Trophoblast cell (in vitro differentiated cells and primary cell): ENCODE measurements around the gene ADGRG4.

Experiments used
- DNase-seq, 2 donors: peaks; one replicate each; pipeline ENCODE4 v3.0.0-alpha.2; 2016
- H2AFZ ChIP-seq: 2 replicates; pipeline ENCODE4 v1.6.1; 2013; ENCODE audit warnings: low read length, moderate library complexity, mild to moderate bottlenecking; ENCODE audit not compliant: insufficient read depth, poor library complexity
- H2AK5ac ChIP-seq: 2 replicates; pipeline ENCODE4 v1.6.1; 2013; ENCODE audit warnings: mild to moderate bottlenecking, low read length
- H2BK120ac ChIP-seq: 2 replicates; pipeline ENCODE4 v1.6.1; 2013; ENCODE audit warnings: low read length, mild to moderate bottlenecking, moderate library complexity; ENCODE audit not compliant: insufficient read depth, poor library complexity
- H2BK12ac ChIP-seq: 2 replicates; pipeline ENCODE4 v1.6.1; 2013; ENCODE audit warnings: mild to moderate bottlenecking, low read length, moderate library complexity
- H2BK5ac ChIP-seq: 2 replicates; pipeline ENCODE4 v1.6.1; 2013; ENCODE audit warnings: low read length, low read depth, moderate library complexity, mild to moderate bottlenecking; ENCODE audit not compliant: poor library complexity
- H3K14ac ChIP-seq: 2 replicates; pipeline ENCODE4 v1.6.1; 2013; ENCODE audit warnings: mild to moderate bottlenecking, low read length
- H3K18ac ChIP-seq: 2 replicates; pipeline ENCODE4 v1.6.1; 2013; ENCODE audit warnings: mild to moderate bottlenecking, low read length
- H3K23ac ChIP-seq: 2 replicates; pipeline ENCODE4 v1.6.1; 2013; ENCODE audit warnings: low read length
- H3K27ac ChIP-seq: 2 replicates; pipeline ENCODE4 v1.5.1; 2013; ENCODE audit warnings: low read depth, mild to moderate bottlenecking, inconsistent platforms, low read length, moderate library complexity
- H3K27me3 ChIP-seq: 2 replicates; pipeline ENCODE4 v1.6.1; 2013; ENCODE audit warnings: inconsistent platforms, mild to moderate bottlenecking, low read length, moderate library complexity; ENCODE audit not compliant: insufficient read depth
- H3K36me3 ChIP-seq, 2 experiments: 1 replicate in 1 of 2; 2 replicates in 1 of 2; pipeline ENCODE4 v1.6.1; 2013; ENCODE audit warnings: low read length in 2 of 2, mild to moderate bottlenecking in 2 of 2, moderate library complexity in 1 of 2; ENCODE audit not compliant: insufficient read depth in 2 of 2, control insufficient read depth in 1 of 2
- H3K4ac ChIP-seq: 2 replicates; pipeline ENCODE4 v1.6.1; 2013; ENCODE audit warnings: low read depth, mild to moderate bottlenecking, low read length, moderate library complexity
- H3K4me1 ChIP-seq, 2 experiments: 1 replicate in 1 of 2; 2 replicates in 1 of 2; pipeline ENCODE4 v1.6.1; 2013; ENCODE audit warnings: low read length in 2 of 2, mild to moderate bottlenecking in 2 of 2, moderate library complexity in 1 of 2; ENCODE audit not compliant: insufficient read depth in 2 of 2, control insufficient read depth in 1 of 2
- H3K4me2 ChIP-seq: 2 replicates; pipeline ENCODE4 v1.6.1; 2013; ENCODE audit warnings: inconsistent platforms, mild to moderate bottlenecking, low read length, moderate library complexity
- H3K4me3 ChIP-seq: 2 replicates; pipeline ENCODE4 v1.5.1; 2013; ENCODE audit warnings: mild to moderate bottlenecking, low read depth, low read length, inconsistent platforms
- H3K79me1 ChIP-seq: one replicate; pipeline ENCODE4 v1.6.1; 2013; ENCODE audit warnings: low read length
- H3K79me2 ChIP-seq: 2 replicates; pipeline ENCODE4 v1.6.1; 2013; ENCODE audit warnings: low read length, mild to moderate bottlenecking; ENCODE audit not compliant: control insufficient read depth, insufficient read depth, poor library complexity
- H3K9ac ChIP-seq: 2 replicates; pipeline ENCODE4 v1.6.1; 2013; ENCODE audit warnings: mild to moderate bottlenecking, low read length
- H3K9me3 ChIP-seq: 2 replicates; pipeline ENCODE4 v1.6.1; 2013; ENCODE audit warnings: low read depth, mild to moderate bottlenecking, control low read depth, inconsistent platforms, low read length; ENCODE audit not compliant: insufficient read depth
- H4K12ac ChIP-seq: 2 replicates; pipeline ENCODE4 v1.6.1; 2013; ENCODE audit warnings: low read depth, mild to moderate bottlenecking, low read length, moderate library complexity
- H4K8ac ChIP-seq: 2 replicates; pipeline ENCODE4 v1.6.1; 2013; ENCODE audit warnings: low read depth, mild to moderate bottlenecking, low read length, moderate library complexity
- H4K91ac ChIP-seq: one replicate; pipeline ENCODE4 v1.6.1; 2013; ENCODE audit warnings: low read depth, mild to moderate bottlenecking, low read length, moderate library complexity
- WGBS: extraction: QIAGEN DNeasy Blood & Tissue Kit; methylation state at CpG from one replicate; pipeline ENCODE4 v1.1.7; 2013; ENCODE audit warnings: missing lambda C conversion rate; ENCODE audit not compliant: insufficient read length, insufficient coverage; ENCODE audit errors: extremely low coverage; 5-methylcytosine and 5-hydroxymethylcytosine counted together

Gene ADGRG4

DNA sequence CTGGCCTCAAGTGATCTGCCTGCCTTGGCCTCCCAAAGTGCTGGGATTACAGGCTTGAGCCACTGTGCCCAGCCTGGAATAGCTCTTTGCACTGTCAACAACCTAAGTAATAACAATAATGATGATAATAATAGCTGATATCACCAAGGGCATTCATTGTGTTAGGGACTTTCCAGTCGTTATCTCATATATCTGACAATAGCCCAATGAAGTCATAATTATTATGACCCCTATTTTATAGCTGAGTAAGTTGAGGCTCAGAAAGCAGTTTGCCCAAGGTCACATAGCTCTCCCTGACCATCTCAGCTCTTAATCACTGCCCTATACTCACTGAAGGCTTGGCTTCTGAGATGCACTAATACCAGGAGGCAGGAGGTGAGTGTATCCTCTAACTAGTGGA, 30.8 kb upstream of the ADGRG4 start:
- no peak overlapping the region for H2BK120ac ChIP-seq
- no peak overlapping the region for H3K23ac ChIP-seq
- H3K36me3 ChIP-seq, result no peaks in the 10 kb centered on the region
- no peak for DNase-seq
- H3K27ac ChIP-seq, result no peak overlapping the region
- no peak overlapping the region for H2AK5ac ChIP-seq
- H3K27me3 ChIP-seq, result no peaks in the 10 kb centered on the region
- H3K18ac ChIP-seq, result no peak overlapping the region
- H3K14ac ChIP-seq, result no peak overlapping the region
- H3K79me1 ChIP-seq, result no peaks in the 10 kb centered on the region
- WGBS, result no CpG with 5 or more reads among the region's 1 CpG
- H3K79me2 ChIP-seq, result no peaks in the 10 kb centered on the region
- H3K4me3 ChIP-seq, result no peak overlapping the region
- H3K4me1 ChIP-seq, result no peaks in the 10 kb centered on the region
- no peak overlapping the region for H2BK5ac ChIP-seq
- H3K4me2 ChIP-seq, result no peak overlapping the region
- H4K12ac ChIP-seq, result no peak overlapping the region
- H2AFZ ChIP-seq, result no peak overlapping the region
- H3K9me3 ChIP-seq, result no peaks in the 10 kb centered on the region
- H3K4ac ChIP-seq, result no peak overlapping the region
- H4K91ac ChIP-seq, result no peak overlapping the region
- H4K8ac ChIP-seq, result no peak overlapping the region
- H3K9ac ChIP-seq, result no peak overlapping the region
- H2BK12ac ChIP-seq, result no peak overlapping the region

DNA sequence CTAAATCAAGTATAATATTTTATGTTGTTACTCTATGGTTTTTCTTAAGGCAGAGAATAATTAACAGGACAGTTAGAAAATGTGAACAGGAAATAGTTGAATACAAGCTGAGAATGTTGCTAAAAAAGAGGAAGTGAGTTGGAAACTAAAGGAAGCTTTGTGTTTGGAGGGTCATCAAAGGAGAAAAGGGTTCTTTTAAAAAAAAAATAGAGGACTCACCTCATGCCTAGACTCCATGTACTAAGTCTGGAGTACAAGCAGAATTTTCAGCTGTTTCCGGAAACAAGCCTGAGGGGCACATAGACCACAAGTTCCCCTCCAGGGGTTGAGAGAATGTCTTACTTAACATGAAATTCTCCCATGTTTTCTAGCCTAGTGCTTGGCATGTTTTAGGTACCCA, 29.5 kb upstream of the ADGRG4 start:
- Histone ChIP-seq H3K79me1 (no peaks in the 10 kb centered on the region), H3K23ac (no peak overlapping the region), H3K9ac (no peak overlapping the region), H3K4me3 (no peak overlapping the region), H4K91ac (no peak overlapping the region), H3K36me3 (no peaks in the 10 kb centered on the region), H3K4me2 (no peak overlapping the region), H2BK5ac (no peak overlapping the region), H3K27me3 (no peaks in the 10 kb centered on the region), H4K12ac (no peak overlapping the region), H2BK12ac (no peak overlapping the region), H2AK5ac (no peak overlapping the region), H2AFZ (no peak overlapping the region), H2BK120ac (no peak overlapping the region), H3K18ac (no peak overlapping the region), H3K79me2 (no peaks in the 10 kb centered on the region), H3K4ac (no peak overlapping the region), H4K8ac (no peak overlapping the region), H3K14ac (no peak overlapping the region), H3K27ac (no peak overlapping the region), H3K9me3 (no peaks in the 10 kb centered on the region), H3K4me1 (no peaks in the 10 kb centered on the region)
- DNase-seq, result no peak
- WGBS, result no CpG with 5 or more reads among the region's 1 CpG

DNA sequence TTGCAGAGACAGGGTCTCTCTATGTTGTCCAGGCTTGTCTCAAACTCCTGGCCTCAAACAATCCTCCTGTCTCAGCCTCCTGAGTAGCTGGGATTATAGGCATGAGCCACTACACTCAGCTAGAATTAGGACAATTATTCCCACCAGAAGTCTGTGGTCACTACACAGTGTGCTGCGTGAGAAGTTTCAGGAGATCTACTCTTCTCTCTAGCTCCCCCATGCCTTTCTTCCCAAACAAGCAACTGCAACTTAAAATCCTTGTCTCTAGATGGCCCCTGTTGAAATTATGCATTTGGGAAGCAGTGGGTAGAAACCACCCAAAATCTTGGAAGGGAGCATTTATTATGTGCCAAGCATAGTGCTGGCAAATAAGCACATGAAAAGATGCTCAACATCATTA, 28.4 kb upstream of the ADGRG4 start:
- Histone ChIP-seq H3K9me3 (no peaks in the 10 kb centered on the region), H3K23ac (no peak overlapping the region), H3K4me2 (no peak overlapping the region), H3K4me1 (no peaks in the 10 kb centered on the region), H4K12ac (no peak overlapping the region), H4K8ac (no peak overlapping the region), H3K79me1 (no peaks in the 10 kb centered on the region), H3K27me3 (no peaks in the 10 kb centered on the region), H3K36me3 (no peaks in the 10 kb centered on the region), H2BK120ac (no peak overlapping the region), H3K4me3 (no peak overlapping the region), H2AK5ac (no peak overlapping the region), H2AFZ (no peak overlapping the region), H3K14ac (no peak overlapping the region), H2BK5ac (no peak overlapping the region), H3K18ac (no peak overlapping the region), H2BK12ac (no peak overlapping the region), H3K9ac (no peak overlapping the region), H3K27ac (no peak overlapping the region), H3K4ac (no peak overlapping the region), H3K79me2 (no peaks in the 10 kb centered on the region), H4K91ac (no peak overlapping the region)
- DNase-seq, result no peak
- no CpG with 5 or more reads among the region's 1 CpG for WGBS

DNA sequence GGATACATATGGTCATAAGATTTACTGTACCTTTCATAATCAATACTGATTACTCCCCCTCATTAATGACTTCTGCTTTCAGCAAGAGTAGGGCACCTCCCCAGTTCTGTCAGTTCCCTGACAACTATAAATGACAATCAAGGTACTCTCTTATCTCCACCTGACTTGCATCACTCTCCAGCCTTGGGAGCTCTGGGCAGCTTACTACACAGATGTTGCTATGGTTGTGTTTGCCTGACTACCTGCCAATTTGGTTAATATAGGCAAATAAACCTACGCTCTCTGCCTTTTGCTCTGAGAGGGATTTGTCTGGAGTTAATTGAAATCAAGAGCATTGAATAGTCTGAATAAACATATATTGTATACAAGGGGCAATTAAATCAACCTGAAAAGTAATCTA, 26.8 kb upstream of the ADGRG4 start:
- H4K91ac ChIP-seq, result no peak overlapping the region
- no peaks in the 10 kb centered on the region for H3K4me1 ChIP-seq
- no peaks in the 10 kb centered on the region for H3K9me3 ChIP-seq
- no peaks in the 10 kb centered on the region for H3K79me2 ChIP-seq
- H3K14ac ChIP-seq, result no peak overlapping the region
- H3K23ac ChIP-seq, result no peak overlapping the region
- no peak overlapping the region for H3K4me2 ChIP-seq
- H3K18ac ChIP-seq, result no peak overlapping the region
- H3K4ac ChIP-seq, result no peak overlapping the region
- no peak overlapping the region for H2AK5ac ChIP-seq
- no peak overlapping the region for H4K12ac ChIP-seq
- no peaks in the 10 kb centered on the region for H3K27me3 ChIP-seq
- H3K4me3 ChIP-seq, result no peak overlapping the region
- H2AFZ ChIP-seq, result no peak overlapping the region
- H3K79me1 ChIP-seq, result no peaks in the 10 kb centered on the region
- no peak overlapping the region for H2BK5ac ChIP-seq
- no peak for DNase-seq
- no peak overlapping the region for H3K9ac ChIP-seq
- no peak overlapping the region for H2BK120ac ChIP-seq
- no peaks in the 10 kb centered on the region for H3K36me3 ChIP-seq
- no peak overlapping the region for H2BK12ac ChIP-seq
- no CpG with 5 or more reads among the region's 1 CpG for WGBS
- H4K8ac ChIP-seq, result no peak overlapping the region
- H3K27ac ChIP-seq, result no peak overlapping the region
